ENCODE measurements around the gene TNS4. TPM values are rescaled to one million over a fixed set of nuclear protein-coding genes. Genes with fewer than 3 reads are reported as not detected.

Gene TNS4
- total and polyA plus RNA-seq, 4 experiments from 2014 or later = 0.18 to 1.8 (median 0.29) TPM

DNA sequence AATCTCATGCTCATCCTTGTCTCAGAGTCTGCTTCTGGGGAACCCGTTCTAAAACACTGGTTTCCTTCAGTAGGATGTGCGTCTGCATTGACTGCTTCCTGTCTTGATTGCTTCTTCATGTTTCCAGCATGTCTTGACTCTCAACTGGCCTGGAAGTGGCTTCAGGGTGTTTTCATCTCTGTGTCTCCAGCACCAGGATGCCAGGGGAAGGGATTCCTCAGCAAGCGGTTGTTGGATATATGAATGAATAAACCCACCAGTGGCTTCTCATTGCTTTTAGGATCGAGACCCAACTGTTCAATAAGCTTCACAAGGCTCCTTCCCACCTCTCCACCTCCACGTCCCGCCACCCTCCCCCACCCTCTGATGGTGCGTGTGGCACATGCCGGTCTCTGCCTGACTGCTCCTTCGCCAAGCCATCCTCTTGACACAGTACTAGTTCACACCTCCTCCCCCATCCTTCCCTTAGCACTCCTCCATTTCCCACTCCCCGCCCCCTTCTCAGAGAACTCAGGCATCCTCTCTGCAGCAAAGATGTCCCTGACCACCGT is 14.1 kb upstream of the TNS4 start:
- Mint-ChIP-seq H3K9me3 (peaks cover 0 to 5% (median 0%) of the 10 kb centered on the region in 8 donors), H3K4me1 (peaks cover 45 to 68% (median 56%) of the 10 kb centered on the region in 4 donors), H3K4me3 (peak overlapping the region; percentile 76 to 91 (median 84)), H3K27ac (peak overlapping the region; percentile 89 to 99 (median 96)), H3K36me3 (no peaks in the 10 kb centered on the region), H3K27me3 (peaks cover 0 to 2% of the 10 kb centered on the region in 2 donors)
- ChIA-PET CTCF (ENCODE audit: partially characterized antibody) (interaction anchor here (1.1 kb wide), 1 partner anchor 39 kb away, joined by 3 read pairs; no protein-coding TSS in a partner anchor), POLR2A (ENCODE audit: partially characterized antibody) (interaction anchor here (1.2 to 3.8 kb wide), 4 partner anchors 17 to 35 kb away, joined by 4 to 15 read pairs (median 7); no protein-coding TSS in a partner anchor)
- peak; percentile 47 to 76 (median 59) for DNase-seq
- no peaks in the 10 kb centered on the region for H3K36me3 ChIP-seq (ENCODE audit: insufficient read depth, low read length)
- peak overlapping the region; percentile 3 for H3K27ac ChIP-seq (ENCODE audit: low read depth, low read length)
- H3K4me3 ChIP-seq (ENCODE audit: low read length in 2 of 2) = peak overlapping the region in 1 of 2 donors; percentile 70
- peaks cover 65% of the 10 kb centered on the region for H3K4me1 ChIP-seq (ENCODE audit: insufficient read depth, low read length)
- no peaks in the 10 kb centered on the region for H3K9me3 ChIP-seq (ENCODE audit: control insufficient read depth in 1 of 2, low read length in 2 of 2)
- H3K27me3 ChIP-seq (ENCODE audit: insufficient read depth, low read length) = no peaks in the 10 kb centered on the region
- intact Hi-C loops (cut with micrococcal nuclease) = loop anchor here (1.0 to 5.0 kb wide), 3 partner anchors 18 to 73 kb away; partner anchors contain the start of gene IGFBP4

DNA sequence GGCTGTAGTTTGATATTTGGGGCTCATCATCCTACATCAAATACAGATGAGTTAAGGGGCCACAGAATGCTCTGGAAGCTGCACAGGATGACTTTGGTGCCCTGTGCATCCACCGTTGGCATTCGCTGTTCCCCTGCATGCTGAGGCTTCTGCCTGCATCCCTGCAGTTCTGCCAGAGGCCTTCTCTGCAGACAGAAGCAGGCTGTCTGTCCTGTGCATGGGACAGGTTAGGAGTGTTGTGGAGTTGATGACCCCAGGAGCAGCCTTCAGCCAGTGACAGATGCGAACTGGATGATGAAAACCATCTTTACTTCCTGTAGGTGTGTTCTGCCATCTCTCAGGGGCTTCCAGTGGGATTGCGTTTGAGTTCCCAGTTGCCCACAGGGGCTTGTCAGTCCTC is 13.6 kb upstream of the TNS4 start:
- Histone ChIP-seq H3K27ac (ENCODE audit: low read depth, low read length) (peak overlapping the region; percentile 3), H3K36me3 (ENCODE audit: insufficient read depth, low read length) (no peaks in the 10 kb centered on the region), H3K4me1 (ENCODE audit: insufficient read depth, low read length) (peaks cover 59% of the 10 kb centered on the region), H3K27me3 (ENCODE audit: insufficient read depth, low read length) (no peaks in the 10 kb centered on the region), H3K9me3 (ENCODE audit: control insufficient read depth in 1 of 2, low read length in 2 of 2) (no peaks in the 10 kb centered on the region), H3K4me3 (ENCODE audit: low read length in 2 of 2) (peak overlapping the region in 1 of 2 donors; percentile 30)
- intact Hi-C loops (cut with micrococcal nuclease) = loop anchor here (5.0 kb wide), 1 partner anchor 73 kb away; the partner anchor contains the start of gene IGFBP4
- H3K4me3 Mint-ChIP-seq = peak overlapping the region in 7 of 8 donors; percentile 76 to 91 (median 84)
- H3K4me1 Mint-ChIP-seq = peaks cover 45 to 68% (median 54%) of the 10 kb centered on the region in 4 donors
- CTCF ChIA-PET (ENCODE audit: partially characterized antibody) = interaction anchor here (0.9 to 1.1 kb wide), 2 partner anchors 18 to 39 kb away, joined by 3 read pairs; no protein-coding TSS in a partner anchor
- DNase-seq = no peak
- no peaks in the 10 kb centered on the region for H3K36me3 Mint-ChIP-seq
- peaks cover 0 to 2% of the 10 kb centered on the region in 2 donors for H3K27me3 Mint-ChIP-seq
- POLR2A ChIA-PET (ENCODE audit: partially characterized antibody) = interaction anchor here (1.0 to 3.8 kb wide), 7 partner anchors 17 to 34 kb away, joined by 3 to 15 read pairs (median 4); no protein-coding TSS in a partner anchor
- H3K27ac Mint-ChIP-seq = peak overlapping the region; percentile 89 to 99 (median 96)
- H3K9me3 Mint-ChIP-seq = peaks cover 0 to 5% (median 0%) of the 10 kb centered on the region in 8 donors

DNA sequence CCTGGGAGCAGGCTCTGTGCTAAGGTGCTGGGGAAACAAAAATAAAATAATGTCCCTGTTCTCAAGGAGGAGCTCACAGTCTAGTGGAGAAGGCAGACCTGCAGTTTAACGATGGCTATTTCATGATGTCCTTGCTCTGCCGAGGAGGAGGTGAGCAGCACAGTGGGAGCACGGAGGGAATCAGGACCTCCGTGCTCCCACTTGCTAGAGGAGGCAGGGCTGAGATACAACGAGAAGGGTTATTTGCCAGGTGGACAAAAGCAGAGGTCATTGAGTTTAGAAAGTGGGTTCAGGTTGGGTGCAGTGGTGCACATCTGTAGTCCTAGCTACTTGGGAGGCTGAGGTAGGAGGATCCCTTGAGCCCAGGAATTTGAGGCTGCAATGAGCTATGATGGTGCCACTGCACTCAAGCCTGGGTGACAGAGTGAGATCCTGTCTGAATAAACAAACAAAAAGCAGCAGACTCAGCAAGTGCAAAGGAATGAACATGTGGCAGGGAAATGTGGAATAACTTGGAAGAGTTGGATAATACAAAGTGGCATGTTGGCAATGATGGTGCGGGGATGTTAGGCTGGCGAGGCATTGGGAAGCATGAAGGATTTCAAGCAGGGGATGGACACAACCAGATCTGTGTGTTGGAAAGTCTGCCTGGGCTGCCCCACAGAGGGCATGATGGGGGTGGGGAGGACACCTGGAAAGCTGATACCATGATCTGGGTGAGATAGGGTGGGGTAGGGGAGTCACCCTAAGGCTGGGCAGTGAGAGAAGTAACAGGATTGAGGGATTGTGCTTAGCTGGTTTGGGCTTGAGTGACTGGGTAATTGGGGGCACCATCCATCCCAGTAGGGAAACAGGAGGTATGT is 12.8 kb upstream of the TNS4 start:
- Histone ChIP-seq H3K4me1 (ENCODE audit: insufficient read depth, low read length) (peaks cover 52% of the 10 kb centered on the region), H3K27ac (ENCODE audit: low read depth, low read length) (no peak overlapping the region), H3K4me3 (ENCODE audit: low read length in 2 of 2) (no peak overlapping the region), H3K36me3 (ENCODE audit: insufficient read depth, low read length) (no peaks in the 10 kb centered on the region), H3K27me3 (ENCODE audit: insufficient read depth, low read length) (no peaks in the 10 kb centered on the region), H3K9me3 (ENCODE audit: control insufficient read depth in 1 of 2, low read length in 2 of 2) (no peaks in the 10 kb centered on the region)
- peak overlapping the region in 7 of 8 donors; percentile 12 to 76 (median 47) for H3K4me3 Mint-ChIP-seq
- peak overlapping the region; percentile 69 to 96 (median 82) for H3K27ac Mint-ChIP-seq
- POLR2A ChIA-PET (ENCODE audit: partially characterized antibody) = interaction anchor here (0.6 to 3.8 kb wide), 7 partner anchors 16 to 87 kb away, joined by 3 to 15 read pairs (median 4); no protein-coding TSS in a partner anchor
- H3K27me3 Mint-ChIP-seq = peaks cover 0 to 2% of the 10 kb centered on the region in 2 donors
- H3K36me3 Mint-ChIP-seq = no peaks in the 10 kb centered on the region
- DNase-seq = no peak
- CTCF ChIA-PET (ENCODE audit: partially characterized antibody) = interaction anchor here (0.9 to 1.8 kb wide), 3 partner anchors 18 to 38 kb away, joined by 3 to 7 read pairs (median 3); no protein-coding TSS in a partner anchor
- H3K4me1 Mint-ChIP-seq = peaks cover 43 to 63% (median 52%) of the 10 kb centered on the region in 4 donors
- peaks cover 0 to 5% (median 0%) of the 10 kb centered on the region in 8 donors for H3K9me3 Mint-ChIP-seq
- intact Hi-C loops (cut with micrococcal nuclease) = no loop called here

DNA sequence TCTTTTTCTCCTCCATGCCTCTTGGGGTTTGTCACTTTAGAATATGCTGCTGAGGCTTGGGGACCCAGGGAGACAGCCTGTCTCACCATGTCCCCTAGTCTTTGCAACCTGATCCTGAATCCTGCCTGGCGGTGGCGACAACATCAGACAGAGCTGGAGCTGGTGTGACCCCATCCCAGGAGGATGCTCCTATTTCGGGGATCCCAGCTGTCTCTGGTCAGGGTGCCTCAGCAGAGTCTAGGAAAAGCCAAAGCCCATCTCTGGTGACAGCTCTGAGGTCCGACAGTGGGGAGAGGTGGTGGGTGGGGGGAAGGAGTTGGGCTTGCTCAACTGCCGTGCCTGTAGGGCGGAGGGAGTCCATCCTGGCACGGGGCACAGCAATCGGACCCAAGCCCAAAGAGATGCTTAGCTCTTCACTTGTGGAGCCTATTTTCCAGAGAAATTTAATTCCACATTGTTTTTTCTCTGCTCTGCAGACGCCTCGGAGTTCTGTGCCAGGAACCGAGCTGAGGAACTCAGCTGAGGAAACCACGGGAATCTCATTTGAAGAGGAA is 10.3 kb upstream of the TNS4 start:
- intact Hi-C loops (cut with micrococcal nuclease) = no loop called here
- ChIA-PET CTCF (ENCODE audit: partially characterized antibody) (interaction anchor here (1.1 to 1.7 kb wide), 2 partner anchors 21 to 43 kb away, joined by 3 to 4 read pairs; no protein-coding TSS in a partner anchor), POLR2A (ENCODE audit: partially characterized antibody) (interaction anchor here (0.7 to 1.5 kb wide), 2 partner anchors 21 to 31 kb away, joined by 3 read pairs; no protein-coding TSS in a partner anchor)
- no peaks in the 10 kb centered on the region for H3K27me3 Mint-ChIP-seq
- DNase-seq = no peak
- Histone ChIP-seq H3K9me3 (ENCODE audit: control insufficient read depth in 1 of 2, low read length in 2 of 2) (no peaks in the 10 kb centered on the region), H3K27ac (ENCODE audit: low read depth, low read length) (no peak overlapping the region), H3K4me3 (ENCODE audit: low read length in 2 of 2) (no peak overlapping the region), H3K36me3 (ENCODE audit: insufficient read depth, low read length) (no peaks in the 10 kb centered on the region), H3K4me1 (ENCODE audit: insufficient read depth, low read length) (peaks cover 27% of the 10 kb centered on the region), H3K27me3 (ENCODE audit: insufficient read depth, low read length) (no peaks in the 10 kb centered on the region)
- H3K27ac Mint-ChIP-seq = no peak overlapping the region
- no peak overlapping the region for H3K4me3 Mint-ChIP-seq
- H3K4me1 Mint-ChIP-seq = peaks cover 26 to 40% (median 32%) of the 10 kb centered on the region in 4 donors
- H3K36me3 Mint-ChIP-seq = no peaks in the 10 kb centered on the region
- H3K9me3 Mint-ChIP-seq = no peaks in the 10 kb centered on the region

DNA sequence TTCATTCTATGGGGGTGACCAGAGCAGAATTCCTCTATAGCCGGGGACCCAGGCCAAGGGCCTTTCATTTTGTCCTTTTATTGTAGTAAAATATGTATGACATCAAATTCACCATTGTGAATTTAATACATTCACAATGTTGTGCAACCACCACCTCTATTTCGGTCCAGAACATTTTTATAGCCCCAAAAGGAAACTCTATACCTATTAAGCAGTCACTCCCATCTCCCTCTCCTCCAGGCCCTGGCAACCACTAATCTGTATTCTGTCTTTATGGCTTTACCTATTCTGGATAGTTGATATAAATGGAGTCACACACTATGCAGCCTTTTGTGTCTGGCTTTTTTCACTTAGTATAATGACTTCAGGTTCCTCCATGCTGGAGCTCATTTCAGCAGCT is 9.7 kb upstream of the TNS4 start:
- DNase-seq = no peak
- H3K9me3 Mint-ChIP-seq = no peaks in the 10 kb centered on the region
- no peak overlapping the region for H3K4me3 Mint-ChIP-seq
- H3K27me3 Mint-ChIP-seq = no peaks in the 10 kb centered on the region
- intact Hi-C loops (cut with micrococcal nuclease) = no loop called here
- Histone ChIP-seq H3K4me1 (ENCODE audit: insufficient read depth, low read length) (peaks cover 21% of the 10 kb centered on the region), H3K4me3 (ENCODE audit: low read length in 2 of 2) (no peak overlapping the region), H3K36me3 (ENCODE audit: insufficient read depth, low read length) (no peaks in the 10 kb centered on the region), H3K9me3 (ENCODE audit: control insufficient read depth in 1 of 2, low read length in 2 of 2) (no peaks in the 10 kb centered on the region), H3K27ac (ENCODE audit: low read depth, low read length) (no peak overlapping the region), H3K27me3 (ENCODE audit: insufficient read depth, low read length) (no peaks in the 10 kb centered on the region)
- no peaks in the 10 kb centered on the region for H3K36me3 Mint-ChIP-seq
- ChIA-PET POLR2A (ENCODE audit: partially characterized antibody) (interaction anchor here (1.5 kb wide), 1 partner anchor 22 kb away, joined by 3 read pairs; no protein-coding TSS in a partner anchor), CTCF (ENCODE audit: partially characterized antibody) (interaction anchor here (1.1 to 1.7 kb wide), 2 partner anchors 22 to 44 kb away, joined by 3 to 4 read pairs; no protein-coding TSS in a partner anchor)
- peak overlapping the region in 2 of 7 donors; percentile 19 to 70 for H3K27ac Mint-ChIP-seq
- peaks cover 21 to 34% (median 27%) of the 10 kb centered on the region in 4 donors for H3K4me1 Mint-ChIP-seq

DNA sequence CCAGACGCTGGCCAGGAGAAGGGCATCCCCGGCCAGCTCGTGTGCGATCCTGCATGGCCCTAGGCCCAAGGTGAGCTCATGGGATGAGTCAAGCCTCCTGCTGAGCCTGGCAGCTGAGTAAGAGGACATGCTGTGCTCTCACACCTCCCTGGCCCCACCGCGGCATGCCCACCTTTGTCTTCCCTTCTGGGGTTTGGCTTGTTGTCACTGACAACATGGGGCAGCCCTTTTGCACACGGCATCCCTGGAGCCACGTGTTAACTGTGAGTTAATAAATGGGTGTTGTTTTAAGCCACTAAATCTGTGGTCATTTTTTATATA is 8.9 kb upstream of the TNS4 start:
- H3K27ac Mint-ChIP-seq = peak overlapping the region in 1 of 7 donors; percentile 47
- Histone ChIP-seq H3K4me1 (ENCODE audit: insufficient read depth, low read length) (peaks cover 12% of the 10 kb centered on the region), H3K27ac (ENCODE audit: low read depth, low read length) (no peak overlapping the region), H3K27me3 (ENCODE audit: insufficient read depth, low read length) (no peaks in the 10 kb centered on the region), H3K9me3 (ENCODE audit: control insufficient read depth in 1 of 2, low read length in 2 of 2) (no peaks in the 10 kb centered on the region), H3K4me3 (ENCODE audit: low read length in 2 of 2) (no peak overlapping the region), H3K36me3 (ENCODE audit: insufficient read depth, low read length) (no peaks in the 10 kb centered on the region)
- POLR2A ChIA-PET (ENCODE audit: partially characterized antibody) = interaction anchor here (1.5 kb wide), 1 partner anchor 23 kb away, joined by 3 read pairs; no protein-coding TSS in a partner anchor
- no peak overlapping the region for H3K4me3 Mint-ChIP-seq
- no peak for DNase-seq
- CTCF ChIA-PET (ENCODE audit: partially characterized antibody) = interaction anchor here (1.1 to 1.2 kb wide), 2 partner anchors 34 to 45 kb away, joined by 3 read pairs; no protein-coding TSS in a partner anchor
- H3K36me3 Mint-ChIP-seq = no peaks in the 10 kb centered on the region
- H3K9me3 Mint-ChIP-seq = no peaks in the 10 kb centered on the region
- no peaks in the 10 kb centered on the region for H3K27me3 Mint-ChIP-seq
- intact Hi-C loops (cut with micrococcal nuclease) = no loop called here
- H3K4me1 Mint-ChIP-seq = peaks cover 15 to 28% (median 21%) of the 10 kb centered on the region in 4 donors
